Measurements from ENCODE around the gene DOLPP1. TPM values are rescaled to one million over a fixed set of nuclear protein-coding genes. Genes with fewer than 3 reads are reported as not detected.

Gene DOLPP1
- total and polyA plus RNA-seq, 12 donors: 3.1 to 8.1 (median 5.0) TPM

- no peak for ATAC-seq
- Histone ChIP-seq H3K27ac (no peak overlapping the region), H3K36me3 (peaks cover 0 to 90% (median 14%) of the 10 kb centered on the region in 9 donors), H3K4me1 (peaks cover 0 to 21% (median 6%) of the 10 kb centered on the region in 9 donors), H3K27me3 (no peaks in the 10 kb centered on the region), H3K9me3 (no peaks in the 10 kb centered on the region), H3K4me3 (no peak overlapping the region)
- intact Hi-C loops (cut with DNase I): loop anchor here in 9 of 10 donors (2.0 to 10.0 kb wide), 10 partner anchors 124 to 672 kb away; partner anchors contain the start of gene TOR1B (in 1 of the 9)
- 64 to 84% methylated on average over 3 of the region's 3 CpGs for WGBS, 2 donors
- TF ChIP-seq, protein P1, sequence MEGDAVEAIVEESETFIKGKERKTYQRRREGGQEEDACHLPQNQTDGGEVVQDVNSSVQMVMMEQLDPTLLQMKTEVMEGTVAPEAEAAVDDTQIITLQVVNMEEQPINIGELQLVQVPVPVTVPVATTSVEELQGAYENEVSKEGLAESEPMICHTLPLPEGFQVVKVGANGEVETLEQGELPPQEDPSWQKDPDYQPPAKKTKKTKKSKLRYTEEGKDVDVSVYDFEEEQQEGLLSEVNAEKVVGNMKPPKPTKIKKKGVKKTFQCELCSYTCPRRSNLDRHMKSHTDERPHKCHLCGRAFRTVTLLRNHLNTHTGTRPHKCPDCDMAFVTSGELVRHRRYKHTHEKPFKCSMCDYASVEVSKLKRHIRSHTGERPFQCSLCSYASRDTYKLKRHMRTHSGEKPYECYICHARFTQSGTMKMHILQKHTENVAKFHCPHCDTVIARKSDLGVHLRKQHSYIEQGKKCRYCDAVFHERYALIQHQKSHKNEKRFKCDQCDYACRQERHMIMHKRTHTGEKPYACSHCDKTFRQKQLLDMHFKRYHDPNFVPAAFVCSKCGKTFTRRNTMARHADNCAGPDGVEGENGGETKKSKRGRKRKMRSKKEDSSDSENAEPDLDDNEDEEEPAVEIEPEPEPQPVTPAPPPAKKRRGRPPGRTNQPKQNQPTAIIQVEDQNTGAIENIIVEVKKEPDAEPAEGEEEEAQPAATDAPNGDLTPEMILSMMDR (IDR thresholded peaks at IDR 0.05): no peak
- no peak for DNase-seq
Observed at GRCh38 chr9:129130791-129131190, 49.9 kb downstream of the DOLPP1 start.

- 49 to 53% methylated on average over 13 of the region's 13 CpGs for WGBS, 2 donors
- DNase-seq: peak; percentile 81 to 82
- TF ChIP-seq, protein P1 (IDR thresholded peaks at IDR 0.05): peak; percentile 95 to 99 (median 98)
- peak overlapping the region in 2 of 10 donors; percentile 2 to 28 for H3K27ac ChIP-seq
- H3K36me3 ChIP-seq: peaks cover 0 to 93% (median 14%) of the 10 kb centered on the region in 9 donors
- H3K27me3 ChIP-seq: no peaks in the 10 kb centered on the region
- intact Hi-C loops (cut with DNase I): loop anchor here in 9 of 10 donors (2.0 to 10.0 kb wide), 11 partner anchors 123 to 671 kb away; partner anchors contain the start of gene TOR1B (in 1 of the 9)
- peaks cover 0 to 20% (median 6%) of the 10 kb centered on the region in 9 donors for H3K4me1 ChIP-seq
- peak; percentile 80 to 90 (median 86) for ATAC-seq
- no peaks in the 10 kb centered on the region for H3K9me3 ChIP-seq
- H3K4me3 ChIP-seq: no peak overlapping the region
Observed at GRCh38 chr9:129131300-129132145, 50.6 kb downstream of the DOLPP1 start.

GRCh38 chr9:129133082-129133481, 52.2 kb downstream of the DOLPP1 start:
- ATAC-seq: no peak
- no peaks in the 10 kb centered on the region for H3K27me3 ChIP-seq
- H3K9me3 ChIP-seq: no peaks in the 10 kb centered on the region
- peaks cover 0 to 96% (median 14%) of the 10 kb centered on the region in 9 donors for H3K36me3 ChIP-seq
- no peak overlapping the region for H3K27ac ChIP-seq
- WGBS, 2 donors: 84 to 85% methylated on average over 4 of the region's 4 CpGs
- intact Hi-C loops (cut with DNase I): loop anchor here in 8 of 10 donors (2.0 to 10.0 kb wide), 8 partner anchors 122 to 669 kb away; partner anchors contain the start of gene TOR1B (in 1 of the 8)
- peaks cover 2 to 20% (median 6%) of the 10 kb centered on the region in 9 donors for H3K4me1 ChIP-seq
- no peak overlapping the region for H3K4me3 ChIP-seq
- TF ChIP-seq, protein P1 (IDR thresholded peaks at IDR 0.05): no peak
- no peak for DNase-seq

- intact Hi-C loops (cut with DNase I): loop anchor here in 7 of 10 donors (5.0 to 10.0 kb wide), 7 partner anchors 119 to 649 kb away; partner anchors contain the start of gene NTMT1 (in 1 of the 7)
- Histone ChIP-seq H3K4me3 (no peak overlapping the region), H3K27me3 (no peaks in the 10 kb centered on the region), H3K27ac (no peak overlapping the region), H3K4me1 (peaks cover 18 to 42% (median 25%) of the 10 kb centered on the region in 9 donors), H3K9me3 (no peaks in the 10 kb centered on the region), H3K36me3 (peaks cover 0 to 78% (median 13%) of the 10 kb centered on the region in 9 donors)
- no peak for ATAC-seq
- WGBS, 2 donors: 82 to 88% methylated on average over 6 of the region's 6 CpGs
- TF ChIP-seq, protein P1 (IDR thresholded peaks at IDR 0.05): no peak
- no peak for DNase-seq
Observed at GRCh38 chr9:129135476-129135875, 54.6 kb downstream of the DOLPP1 start.
